ENCODE measurements around the gene MED13.

- TF ChIP-seq POLR2A (IDR thresholded peaks at IDR 0.05; ENCODE audit: low read length) (no peak), GATA1 (IDR thresholded peaks at IDR 0.05; ENCODE audit: low read depth, low read length) (no peak)
Measured at GRCh38 chr17:62085511-62086408, 20.7 kb upstream of the MED13 start.
